Measurements from ENCODE around the gene SDK2. TPM values are rescaled to one million over a fixed set of nuclear protein-coding genes. Genes with fewer than 3 reads are reported as not detected.

The SDK2 gene
- polyA plus RNA-seq, 2 of the 4 experiments (the other 2 are of a cell fraction) = 0.36 to 0.57 TPM

- no peak for TF ChIP-seq ELK1 (IDR thresholded peaks at IDR 0.05; ENCODE audit: low read depth, low read length)
- TF ChIP-seq MAFK (IDR thresholded peaks at IDR 0.05; ENCODE audit: partially characterized antibody) = no peak
- TF ChIP-seq CHD4 (IDR thresholded peaks at IDR 0.05; ENCODE audit: borderline replicate concordance) = no peak
- no peak for TF ChIP-seq GATA3 (IDR thresholded peaks at IDR 0.05; ENCODE audit: borderline replicate concordance)
- TF ChIP-seq PBX3 (IDR thresholded peaks at IDR 0.05) = no peak
- TF ChIP-seq MAZ (IDR thresholded peaks at IDR 0.05; ENCODE audit: borderline replicate concordance, low read depth, low read length) = no peak
- TF ChIP-seq USF2 (IDR thresholded peaks at IDR 0.05) = no peak
- no peak for TF ChIP-seq HOXA7 (CRISPR knock-in tag; IDR thresholded peaks at IDR 0.05)
- TF ChIP-seq ZC3H11A (IDR thresholded peaks at IDR 0.05) = no peak
Observed at GRCh38 chr17:73539166-73539565, 105.1 kb downstream of the SDK2 start (continued).

GRCh38 chr17:73538445-73538844 lies 105.8 kb downstream of the SDK2 start:
- CTCF ChIA-PET = interaction anchor here (1.4 to 1.5 kb wide), 2 partner anchors 8 to 11 kb away, joined by 3 read pairs; no protein-coding TSS in a partner anchor
- TF ChIP-seq ELK1 (IDR thresholded peaks at IDR 0.05; ENCODE audit: low read depth, low read length) = no peak
- no peak for TF ChIP-seq JUN (IDR thresholded peaks at IDR 0.05)
- no peak for TF ChIP-seq HES2 (IDR thresholded peaks at IDR 0.05)
- TF ChIP-seq MAZ (IDR thresholded peaks at IDR 0.05; ENCODE audit: borderline replicate concordance, low read depth, low read length) = no peak
- TF ChIP-seq HMGXB4 (CRISPR knock-in tag; IDR thresholded peaks at IDR 0.05; ENCODE audit: borderline replicate concordance) = no peak
- TF ChIP-seq REST (IDR thresholded peaks at IDR 0.05) = no peak
- TF ChIP-seq EHF (CRISPR knock-in tag; IDR thresholded peaks at IDR 0.05) = no peak
- TF ChIP-seq MAFK (IDR thresholded peaks at IDR 0.05; ENCODE audit: partially characterized antibody) = no peak
- TF ChIP-seq RARB (CRISPR knock-in tag; IDR thresholded peaks at IDR 0.05) = no peak
- no peak for TF ChIP-seq ESRRA (IDR thresholded peaks at IDR 0.05; ENCODE audit: borderline replicate concordance, low read length)
- TF ChIP-seq PBX3 (IDR thresholded peaks at IDR 0.05) = no peak
- TF ChIP-seq MAX (IDR thresholded peaks at IDR 0.05) = no peak
- TF ChIP-seq CTCF (IDR thresholded peaks at IDR 0.05) = no peak
- H3K4me3 ChIP-seq = no peak overlapping the region
- DNase-seq (ENCODE audit: low read depth in 1 of 2, low spot score in 1 of 2) = no peak
- no peaks in the 10 kb centered on the region for H3K9me3 ChIP-seq
- H3K4me2 ChIP-seq = no peak overlapping the region
- WGBS (ENCODE audit: missing lambda C conversion rate) = 64% methylated on average over 7 of the region's 7 CpGs
- no peaks in the 10 kb centered on the region for H3K4me1 ChIP-seq
- no peak overlapping the region for H3K27ac ChIP-seq
- POLR2A ChIA-PET = no interaction called here
- no peak for FAIRE-seq
- no peak for ATAC-seq

Measured in A549 (cell line).